Activated CD8-positive, alpha-beta T cell treated with anti-CD3 and anti-CD28 coated beads for 36 hours (primary cell): ENCODE data around the gene HES3. TPM values are rescaled to one million over a fixed set of nuclear protein-coding genes. Genes with fewer than 3 reads are reported as not detected.
A peak's percentile ranks its signal among the peaks of the same experiment; 100 is the strongest.

Experiments used
- ATAC-seq: fragments of 200-7000 bp; cut with Tn5 transposase; one replicate; pipeline ENCODE4 v1.10.0; 2021; ENCODE audit warnings: mild to moderate bottlenecking, moderate library complexity
- CTCF ChIA-PET: fragments of 350-600 bp; sonication (Branson Sonifier 250); formaldehyde crosslinking; loops from one replicate; lab custom pipeline; 2021; ENCODE audit warnings: antibody characterized with exemption; lab: Charles Lee
- POLR2A ChIA-PET: fragments of 350-600 bp; sonication (Branson Sonifier 250); formaldehyde crosslinking; loops from one replicate; lab custom pipeline; 2021; ENCODE audit warnings: antibody characterized with exemption; lab: Charles Lee
- DNase-seq: peaks from one replicate; pipeline ENCODE4 v3.0.0-alpha.2; 2020
- H3K27ac Mint-ChIP-seq: one replicate; pipeline ENCODE4 v1.8.0; 2021; ENCODE audit warnings: mild to moderate bottlenecking, mixed read lengths
- H3K27me3 Mint-ChIP-seq: one replicate; pipeline ENCODE4 v1.8.0; 2021; ENCODE audit warnings: mixed read lengths
- H3K36me3 Mint-ChIP-seq: one replicate; pipeline ENCODE4 v1.8.0; 2021; ENCODE audit warnings: low read depth, mixed read lengths
- H3K4me1 Mint-ChIP-seq: one replicate; pipeline ENCODE4 v1.8.0; 2021; ENCODE audit warnings: low read depth, mixed read lengths
- H3K4me3 Mint-ChIP-seq: one replicate; pipeline ENCODE4 v1.8.0; 2021; ENCODE audit warnings: mild to moderate bottlenecking, moderate library complexity, mixed read lengths
- H3K9me3 Mint-ChIP-seq: one replicate; pipeline ENCODE4 v1.8.0; 2021; ENCODE audit warnings: mixed read lengths
- CTCF ChIP-seq: fragments of 200-600 bp; IDR thresholded peaks from one replicate; pipeline ENCODE4 v1.8.0; 2022; ENCODE audit warnings: antibody characterized with exemption, mild to moderate bottlenecking
- intact Hi-C: fragments of 100-400 bp; cut with micrococcal nuclease; formaldehyde crosslinking; loops from one replicate; pipeline ENCODE4 v1.10.0; 2022
- total RNA-seq, 2 experiments: library from RNA; stranded (reverse); gene quantifications; one replicate each; pipeline ENCODE4 v1.2.3, GENCODE V29; 2021

HES3 gene
- total RNA-seq, 2 experiments from 2014 or later, result not detected

DNA sequence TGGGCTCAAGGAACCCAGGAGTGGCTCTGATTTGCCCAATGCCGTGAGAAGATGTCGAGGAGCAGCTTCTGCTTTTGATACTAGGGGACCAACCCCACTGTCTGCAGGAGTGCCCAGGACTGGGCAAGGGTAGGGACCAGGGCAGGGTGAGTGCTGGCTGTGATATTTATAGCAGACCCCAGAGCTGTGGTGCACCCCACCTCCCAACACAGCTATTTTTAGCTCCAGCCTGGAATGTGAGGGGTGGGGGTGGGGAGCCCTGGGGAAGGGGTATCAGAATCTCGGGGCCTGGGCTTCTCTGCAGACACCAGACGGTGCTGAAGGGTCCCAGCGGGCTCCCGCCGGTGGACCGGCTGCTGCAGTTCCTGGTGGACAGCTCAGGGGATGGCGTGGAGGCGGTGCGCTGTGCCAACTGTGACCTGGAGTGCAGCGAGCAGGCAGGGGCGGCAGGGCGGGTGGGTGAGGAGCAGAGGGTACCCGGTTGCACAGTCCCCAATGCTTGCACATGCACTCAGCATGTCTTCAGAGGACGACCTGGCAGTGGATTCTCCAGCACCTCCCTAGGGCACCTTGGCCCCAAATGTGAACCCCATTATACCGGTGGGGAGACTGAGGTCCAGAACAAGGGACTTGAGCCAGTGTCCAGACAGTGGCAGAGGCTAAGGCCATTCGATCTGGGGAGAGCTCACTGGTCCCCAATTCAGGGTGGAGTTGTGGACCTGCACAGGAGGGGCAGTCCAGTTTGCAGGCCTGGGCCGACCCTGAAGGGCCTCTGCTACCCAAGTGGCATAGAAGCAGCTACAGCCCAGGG, 36.7 kb upstream of the HES3 start:
- Mint-ChIP-seq H3K36me3 (no peaks in the 10 kb centered on the region), H3K4me1 (peaks cover 16% of the 10 kb centered on the region), H3K9me3 (no peaks in the 10 kb centered on the region), H3K27me3 (peaks cover 23% of the 10 kb centered on the region), H3K27ac (no peak overlapping the region), H3K4me3 (peak overlapping the region; percentile 72)
- DNase-seq, result no peak
- ATAC-seq, result no peak
- CTCF ChIA-PET, result interaction anchor here (0.7 to 3.2 kb wide), 5 partner anchors 9 to 179 kb away, joined by 3 to 18 read pairs (median 4); partner anchors contain the start of gene ICMT
- intact Hi-C loops, result loop anchor here (5.0 kb wide), 1 partner anchor 40 kb away; no protein-coding TSS in a partner anchor
- no peak for TF ChIP-seq CTCF
- POLR2A ChIA-PET, result interaction anchor here (0.6 to 1.5 kb wide), 6 partner anchors 8 to 29 kb away, joined by 3 to 6 read pairs (median 4); no protein-coding TSS in a partner anchor

DNA sequence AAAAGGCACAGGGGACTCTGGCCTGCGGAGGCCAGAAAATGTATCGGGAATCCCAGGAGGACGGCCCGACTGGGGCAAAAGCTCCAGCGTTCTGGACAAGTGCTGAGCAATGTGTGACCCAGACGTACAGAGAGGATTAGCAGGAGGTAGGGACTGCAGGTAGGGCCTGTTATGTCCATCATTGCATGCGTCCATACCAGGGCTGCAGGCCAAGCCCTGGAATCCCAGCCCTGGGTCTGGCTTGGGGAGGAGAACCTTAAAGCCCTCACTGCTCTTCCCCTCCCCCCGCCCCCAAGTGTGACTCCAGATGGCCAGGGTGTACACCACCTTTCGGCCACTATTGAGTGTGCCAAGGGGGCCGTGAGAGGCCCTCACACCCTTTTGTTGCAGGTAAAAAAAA, 36.1 kb upstream of the HES3 start:
- CTCF ChIA-PET, result interaction anchor here (3.2 kb wide), 1 partner anchor 29 kb away, joined by 18 read pairs; the partner anchor contains the start of gene ICMT
- peaks cover 28% of the 10 kb centered on the region for H3K27me3 Mint-ChIP-seq
- H3K4me3 Mint-ChIP-seq, result no peak overlapping the region
- no peak overlapping the region for H3K27ac Mint-ChIP-seq
- intact Hi-C loops, result loop anchor here (5.0 kb wide), 1 partner anchor 39 kb away; no protein-coding TSS in a partner anchor
- DNase-seq (no peak), ATAC-seq (no peak)
- H3K36me3 Mint-ChIP-seq, result no peaks in the 10 kb centered on the region
- no peak for TF ChIP-seq CTCF
- POLR2A ChIA-PET, result no interaction called here
- no peaks in the 10 kb centered on the region for H3K9me3 Mint-ChIP-seq
- peaks cover 16% of the 10 kb centered on the region for H3K4me1 Mint-ChIP-seq

DNA sequence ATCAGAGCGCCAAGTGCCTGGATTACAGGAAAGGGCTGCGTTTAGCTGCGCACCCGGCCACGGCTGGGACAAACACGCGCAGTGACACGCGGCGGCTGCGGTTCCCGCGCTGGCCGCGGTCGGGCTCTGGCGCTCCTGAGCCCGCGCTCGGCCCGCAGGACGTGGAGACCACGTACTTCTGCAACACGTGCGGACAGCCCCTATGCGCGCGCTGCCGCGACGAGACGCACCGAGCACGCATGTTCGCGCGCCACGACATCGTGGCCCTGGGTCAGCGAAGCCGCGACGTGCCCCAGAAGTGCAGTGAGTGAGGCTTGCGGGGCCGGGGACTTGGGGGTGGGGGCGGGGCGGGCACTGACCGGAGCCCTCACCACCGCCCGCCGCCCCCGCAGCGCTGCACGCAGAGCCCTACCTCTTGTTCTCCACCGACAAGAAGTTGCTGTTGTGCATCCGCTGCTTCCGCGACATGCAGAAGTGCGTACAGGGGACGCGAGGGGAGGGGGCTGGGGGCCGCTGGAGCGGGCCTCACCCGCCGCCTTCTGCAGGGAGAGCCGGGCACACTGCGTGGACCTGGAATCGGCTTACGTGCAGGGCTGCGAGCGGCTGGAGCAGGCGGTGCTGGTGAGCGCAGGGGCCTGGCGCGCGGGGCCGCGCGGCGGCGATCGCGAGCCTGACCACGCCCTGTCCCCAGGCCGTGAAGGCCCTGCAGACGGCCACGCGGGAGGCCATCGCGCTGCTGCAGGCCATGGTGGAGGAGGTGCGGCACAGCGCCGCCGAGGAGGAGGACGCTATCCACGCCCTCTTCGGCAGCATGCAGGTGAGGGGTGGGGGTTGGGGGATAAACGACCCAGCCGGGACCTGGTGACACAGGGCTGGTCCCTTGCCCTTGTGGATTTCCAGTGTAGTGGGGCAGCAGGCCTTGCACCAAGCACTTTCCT, 35.0 kb upstream of the HES3 start:
- Mint-ChIP-seq H3K36me3 (no peaks in the 10 kb centered on the region), H3K27ac (no peak overlapping the region), H3K4me1 (peaks cover 16% of the 10 kb centered on the region), H3K27me3 (peaks cover 31% of the 10 kb centered on the region), H3K4me3 (peak overlapping the region; percentile 41), H3K9me3 (no peaks in the 10 kb centered on the region)
- peak; percentile 23 for TF ChIP-seq CTCF
- POLR2A ChIA-PET, result interaction anchor here (1.0 kb wide), 1 partner anchor 13 kb away, joined by 3 read pairs; no protein-coding TSS in a partner anchor
- peak; percentile 36 for DNase-seq
- CTCF ChIA-PET, result interaction anchor here (1.0 to 3.2 kb wide), 4 partner anchors 13 to 28 kb away, joined by 3 to 18 read pairs (median 4); partner anchors contain the start of gene ICMT
- peak; percentile 29 for ATAC-seq
- intact Hi-C loops, result loop anchor here (5.0 kb wide), 1 partner anchor 38 kb away; no protein-coding TSS in a partner anchor

- Mint-ChIP-seq H3K9me3 (no peaks in the 10 kb centered on the region), H3K4me1 (peaks cover 12% of the 10 kb centered on the region), H3K27ac (no peak overlapping the region), H3K4me3 (no peak overlapping the region), H3K36me3 (no peaks in the 10 kb centered on the region), H3K27me3 (peaks cover 29% of the 10 kb centered on the region)
- peak; percentile 25 for ATAC-seq
- TF ChIP-seq CTCF, result peak; percentile 29
- peak; percentile 49 for DNase-seq
- intact Hi-C loops, result loop anchor here (5.0 kb wide), 1 partner anchor 37 kb away; no protein-coding TSS in a partner anchor
- ChIA-PET CTCF (interaction anchor here (1.0 to 1.5 kb wide), 4 partner anchors 12 to 25 kb away, joined by 3 to 5 read pairs (median 3); no protein-coding TSS in a partner anchor), POLR2A (interaction anchor here (1.0 kb wide), 1 partner anchor 12 kb away, joined by 3 read pairs; no protein-coding TSS in a partner anchor)
These were observed 34.1 kb upstream of the HES3 start for GRCh38 chr1:6209661-6210580.
